SK-N-SH (cell line): ENCODE measurements around the gene ZNF775. TPM values are rescaled to one million over a fixed set of nuclear protein-coding genes. Genes with fewer than 3 reads are reported as not detected.

Source experiments
- CTCF ChIA-PET: fragments of 300-600, 350-600 bp; formaldehyde crosslinking; extraction: SDS; loops from one replicate; lab custom pipeline; 2021; lab: Yijun Ruan, JAX
- POLR2A ChIA-PET: fragments of 350-600 bp; sonication (Branson Sonifier 250); formaldehyde crosslinking; extraction: SDS; loops from one replicate; lab custom pipeline; 2020; ENCODE audit warnings: antibody characterized with exemption, inconsistent platforms; lab: Yijun Ruan, JAX
- DNase-seq: peaks from one replicate; pipeline ENCODE4 v3.0.0; 2012
- H2AFZ ChIP-seq: fragments of 200-600 bp; sonication (generic); 2 replicates; pipeline ENCODE4 v1.8.1; 2016; ENCODE audit warnings: antibody characterized with exemption, mild to moderate bottlenecking, low read depth
- H3F3A ChIP-seq: fragments of 200-600 bp; sonication (generic); replicated peaks from 2 replicates; pipeline ENCODE3; 2016; ENCODE audit warnings: antibody characterized with exemption, mild to moderate bottlenecking; ENCODE audit not compliant: insufficient read depth
- H3K27ac ChIP-seq, 2 experiments: fragments of 200-500 bp in 1 of 2; fragments of 200-600 bp in 1 of 2; sonication (Bioruptor generic) in 1 of 2; sonication (generic), shearing (Covaris generic) in 1 of 2; 2 replicates each; pipeline versions ENCODE4 v1.5.1 to v1.6.1; 2014 to 2016; ENCODE audit warnings: low read depth in 2 of 2, inconsistent platforms in 1 of 2, low read length in 1 of 2, mild to moderate bottlenecking in 1 of 2, mixed read lengths in 1 of 2
- H3K27me3 ChIP-seq: fragments of 200-600 bp; sonication (generic), shearing (Covaris generic); 2 replicates; pipeline ENCODE4 v1.6.1; 2016; ENCODE audit warnings: mixed run types; ENCODE audit not compliant: insufficient read depth
- H3K36me3 ChIP-seq, 2 experiments: fragments of 200-500 bp in 1 of 2; fragments of 200-600 bp in 1 of 2; sonication (Bioruptor generic) in 1 of 2; sonication (generic) in 1 of 2; replicated peaks in 1 of 2; 2 replicates each; pipeline versions ENCODE3 to v1.5.1; 2014 to 2016; ENCODE audit warnings: low read length in 1 of 2, mild to moderate bottlenecking in 1 of 2; ENCODE audit not compliant: insufficient read depth in 2 of 2, control insufficient read depth in 1 of 2
- H3K4me1 ChIP-seq, 2 experiments: fragments of 200-500 bp in 1 of 2; fragments of 200-600 bp in 1 of 2; sonication (Bioruptor generic) in 1 of 2; sonication (generic), shearing (Covaris generic) in 1 of 2; 2 replicates each; pipeline versions ENCODE4 v1.5.1 to v1.6.1; 2014 to 2016; ENCODE audit warnings: low read depth in 1 of 2, low read length in 1 of 2, mixed run types in 1 of 2; ENCODE audit not compliant: insufficient read depth in 2 of 2, control insufficient read depth in 1 of 2
- H3K4me2 ChIP-seq: fragments of 200-600 bp; sonication (generic), shearing (Covaris generic); 2 replicates; pipeline ENCODE4 v1.6.1; 2017; ENCODE audit warnings: mixed run types
- H3K4me3 ChIP-seq, 2 experiments: fragments of 200-500 bp in 1 of 2; fragments of 200-600 bp in 1 of 2; sonication (Bioruptor generic) in 1 of 2; sonication (generic), shearing (Covaris generic) in 1 of 2; 2 replicates each; pipeline versions ENCODE4 v1.5.1 to v1.8.1; 2014 to 2016; ENCODE audit warnings: low read depth in 2 of 2, inconsistent platforms in 1 of 2, low read length in 1 of 2, mild to moderate bottlenecking in 1 of 2, mixed read lengths in 1 of 2, moderate library complexity in 1 of 2
- H3K79me2 ChIP-seq: fragments of 200-600 bp; sonication (generic); 2 replicates; pipeline ENCODE4 v1.8.1; 2017; ENCODE audit warnings: mild to moderate bottlenecking; ENCODE audit not compliant: insufficient read depth
- H3K9ac ChIP-seq: fragments of 200-600 bp; sonication (generic); 2 replicates; pipeline ENCODE4 v1.6.1; 2017; ENCODE audit warnings: mixed run types
- H3K9me2 ChIP-seq: fragments of 200-600 bp; sonication (generic); 2 replicates; pipeline ENCODE4 v1.6.1; 2017; ENCODE audit warnings: mixed run types
- H3K9me3 ChIP-seq: fragments of 200-600 bp; sonication (generic); 2 replicates; pipeline ENCODE4 v1.6.1; 2017; ENCODE audit warnings: mixed run types, mild to moderate bottlenecking, moderate library complexity
- H4K20me1 ChIP-seq: fragments of 200-600 bp; sonication (generic); 2 replicates; pipeline ENCODE4 v1.6.1; 2017; ENCODE audit warnings: mild to moderate bottlenecking, mixed run types; ENCODE audit not compliant: insufficient read depth
- CHD2 ChIP-seq: fragments of 150-350 bp; IDR thresholded peaks from 2 replicates; pipeline ENCODE4 v1.6.1; 2018; ENCODE audit warnings: low read length; ENCODE audit not compliant: partially characterized antibody
- CTCF ChIP-seq: fragments of 200-600 bp; sonication (generic); IDR thresholded peaks from 2 replicates; pipeline ENCODE4 v1.6.1; 2017; ENCODE audit warnings: antibody characterized with exemption, mild to moderate bottlenecking, moderate library complexity
- EP300 ChIP-seq, 2 experiments: IDR thresholded peaks; 2 replicates each; pipeline versions ENCODE4 v1.4.0 to v1.6.1; 2012; ENCODE audit warnings: borderline replicate concordance in 1 of 2, low read depth in 1 of 2, low read length in 1 of 2
- FOSL2 ChIP-seq: IDR thresholded peaks from 2 replicates; pipeline ENCODE4 v1.4.0; 2012; ENCODE audit warnings: low read depth, mild to moderate bottlenecking, moderate library complexity, borderline replicate concordance
- FOXJ3 ChIP-seq: sonication (generic); formaldehyde crosslinking; IDR thresholded peaks from 2 replicates; pipeline ENCODE4 v1.5.1; 2020; ENCODE audit warnings: mild to moderate bottlenecking, missing genetic modification reagents
- FOXM1 ChIP-seq: IDR thresholded peaks from 2 replicates; pipeline ENCODE4 v1.4.0; 2012; ENCODE audit warnings: low read depth, mild to moderate bottlenecking
- GABPA ChIP-seq: IDR thresholded peaks from 2 replicates; pipeline ENCODE4 v1.4.0; 2012; ENCODE audit warnings: low read depth, mild to moderate bottlenecking
- MEF2A ChIP-seq: IDR thresholded peaks from 2 replicates; pipeline ENCODE4 v1.4.0; 2012; ENCODE audit warnings: low read depth, borderline replicate concordance
- MXI1 ChIP-seq: IDR thresholded peaks from 2 replicates; pipeline ENCODE4 v1.6.1; 2012; ENCODE audit warnings: mild to moderate bottlenecking, low read depth, low read length, improper control_type of control experiment
- NFIC ChIP-seq: IDR thresholded peaks from 2 replicates; pipeline ENCODE4 v1.4.0; 2012; ENCODE audit warnings: borderline replicate concordance
- NRF1 ChIP-seq: IDR thresholded peaks from 2 replicates; pipeline ENCODE4 v1.6.1; 2012; ENCODE audit warnings: low read depth, mild to moderate bottlenecking, low read length
- SMC3 ChIP-seq: IDR thresholded peaks from 2 replicates; pipeline ENCODE4 v1.6.1; 2012; ENCODE audit warnings: low read depth, low read length, improper control_type of control experiment
- TCF12 ChIP-seq: IDR thresholded peaks from 2 replicates; pipeline ENCODE4 v1.4.0; 2012
- TEAD4 ChIP-seq: IDR thresholded peaks from 2 replicates; pipeline ENCODE4 v1.4.0; 2012; ENCODE audit warnings: mild to moderate bottlenecking, borderline replicate concordance; ENCODE audit not compliant: insufficient read depth
- USF1 ChIP-seq: IDR thresholded peaks from 2 replicates; pipeline ENCODE4 v1.4.0; 2012; ENCODE audit warnings: low read depth, borderline replicate concordance
- USF2 ChIP-seq: fragments of 150-350 bp; IDR thresholded peaks from 2 replicates; pipeline ENCODE4 v1.6.1; 2017; ENCODE audit warnings: antibody characterized with exemption, low read length, low read depth, borderline replicate concordance
- WGBS: methylation state at CpG from one replicate; pipeline ENCODE4 v1.1.6; 2017; ENCODE audit warnings: low lambda C conversion rate; 5-methylcytosine and 5-hydroxymethylcytosine counted together
- polyA plus RNA-seq, 3 experiments: library from polyadenylated mRNA; depleted of rRNA; stranded (reverse); fragments of >200 nt; gene quantifications; 2 replicates each; pipeline ENCODE4 v1.2.3, GENCODE V29; 2012

Gene ZNF775
- polyA plus RNA-seq, 1 of the 3 experiments (the other 2 are of a cell fraction), result 5.0 TPM

GRCh38 chr7:150430465-150431085 is 51.4 kb downstream of the ZNF775 start:
- no peaks in the 10 kb centered on the region for H3K36me3 ChIP-seq
- WGBS, result 35% methylated on average over 14 of the region's 14 CpGs
- no peak overlapping the region for H3K27ac ChIP-seq
- no peak overlapping the region for H3K4me3 ChIP-seq
- no peaks in the 10 kb centered on the region for H3K79me2 ChIP-seq
- POLR2A ChIA-PET, result no interaction called here
- H4K20me1 ChIP-seq, result no peaks in the 10 kb centered on the region
- no peak overlapping the region for H3K4me2 ChIP-seq
- no peak overlapping the region for H3K9ac ChIP-seq
- no peaks in the 10 kb centered on the region for H3K9me2 ChIP-seq
- H3K4me1 ChIP-seq, result peaks cover 0 to 11% of the 10 kb centered on the region in 2 experiments; a peak in 2 of 4 replicates
- no peak overlapping the region for H2AFZ ChIP-seq
- no peaks in the 10 kb centered on the region for H3F3A ChIP-seq
- no peak for DNase-seq
- H3K9me3 ChIP-seq, result no peaks in the 10 kb centered on the region
- CTCF ChIA-PET, result interaction anchor here (1.0 to 5.0 kb wide), 5 partner anchors 9 to 67 kb away, joined by 3 to 20 read pairs (median 5); partner anchors contain the start of gene GIMAP8
- TF ChIP-seq USF2 (no peak), FOSL2 (no peak), CHD2 (no peak), NRF1 (no peak), USF1 (no peak), MXI1 (no peak), TCF12 (0 out of 2 replicates have a peak, but pooled peaks have one; percentile 24)
- peaks cover 19% of the 10 kb centered on the region for H3K27me3 ChIP-seq

- Histone ChIP-seq H3K4me3 (no peak overlapping the region), H4K20me1 (no peaks in the 10 kb centered on the region), H2AFZ (no peak overlapping the region), H3K27ac (no peak overlapping the region), H3F3A (no peaks in the 10 kb centered on the region), H3K79me2 (no peaks in the 10 kb centered on the region), H3K9me2 (no peaks in the 10 kb centered on the region), H3K4me1 (peaks cover 0 to 11% of the 10 kb centered on the region in 2 experiments; a peak in 2 of 4 replicates), H3K4me2 (no peak overlapping the region), H3K27me3 (peaks cover 19% of the 10 kb centered on the region), H3K9me3 (no peaks in the 10 kb centered on the region), H3K36me3 (no peaks in the 10 kb centered on the region), H3K9ac (no peak overlapping the region)
- ChIA-PET POLR2A (no interaction called here), CTCF (interaction anchor here (1.2 to 5.0 kb wide), 4 partner anchors 11 to 26 kb away, joined by 3 to 20 read pairs (median 6); partner anchors contain the start of gene GIMAP8)
- no peak for DNase-seq
- TF ChIP-seq MEF2A, result no peak
- no peak for TF ChIP-seq GABPA
- no peak for TF ChIP-seq SMC3
- no peak for TF ChIP-seq TCF12
- TF ChIP-seq CTCF, result no peak
- no peak for TF ChIP-seq TEAD4
- TF ChIP-seq NFIC, result no peak
- TF ChIP-seq USF1, result no peak
- TF ChIP-seq EP300 (IDR thresholded peaks at IDR 0.05; ENCODE audit: borderline replicate concordance in 1 of 2, low read depth in 1 of 2, low read length in 1 of 2), result no peak
- no peak for TF ChIP-seq FOXJ3 (CRISPR knock-in tag)
- no peak for TF ChIP-seq FOXM1
- WGBS, result 28% methylated on average over 7 of the region's 7 CpGs
Observed at GRCh38 chr7:150431839-150432658, 52.9 kb downstream of the ZNF775 start.
